Choroid plexus epithelial cell (primary cell): ENCODE measurements around the gene PLK2.

Experiments
- DNase-seq: peaks from one replicate; pipeline ENCODE4 v3.0.0-alpha.2; 2010; ENCODE audit warnings: low read depth
- H3K4me3 ChIP-seq: 2 replicates; pipeline ENCODE4 v1.5.1; 2011; ENCODE audit warnings: low read depth, mild to moderate bottlenecking, control low read depth, low read length, moderate library complexity
- TF ChIP-seq, protein P1 (sequence below): conservative IDR thresholded peaks from 2 replicates; pipeline ENCODE4 v1.5.1; 2011; ENCODE audit warnings: low read depth, mild to moderate bottlenecking, control low read depth, inconsistent platforms, low read length, moderate library complexity

Gene PLK2

DNA sequence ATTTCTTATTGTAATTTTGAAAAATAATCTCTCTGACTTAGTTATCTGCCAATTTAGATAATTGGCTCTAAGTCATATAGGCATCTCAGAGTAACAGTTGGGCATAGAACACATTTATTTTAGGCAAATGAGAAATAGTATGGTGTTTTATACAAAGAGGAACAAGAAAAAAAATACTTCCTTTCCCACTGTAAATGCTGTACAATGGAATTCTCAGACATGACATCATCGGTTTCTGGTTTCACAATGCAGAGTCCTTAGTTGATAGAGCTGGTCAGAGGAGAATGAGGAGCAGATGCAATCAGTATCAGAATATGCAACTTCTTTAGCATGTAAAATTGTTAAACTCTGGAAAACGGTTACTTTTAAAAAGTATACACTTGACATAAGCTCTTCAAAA lies 49.4 kb downstream of the PLK2 start:
- peak; percentile 82 for DNase-seq
- TF ChIP-seq, protein P1, sequence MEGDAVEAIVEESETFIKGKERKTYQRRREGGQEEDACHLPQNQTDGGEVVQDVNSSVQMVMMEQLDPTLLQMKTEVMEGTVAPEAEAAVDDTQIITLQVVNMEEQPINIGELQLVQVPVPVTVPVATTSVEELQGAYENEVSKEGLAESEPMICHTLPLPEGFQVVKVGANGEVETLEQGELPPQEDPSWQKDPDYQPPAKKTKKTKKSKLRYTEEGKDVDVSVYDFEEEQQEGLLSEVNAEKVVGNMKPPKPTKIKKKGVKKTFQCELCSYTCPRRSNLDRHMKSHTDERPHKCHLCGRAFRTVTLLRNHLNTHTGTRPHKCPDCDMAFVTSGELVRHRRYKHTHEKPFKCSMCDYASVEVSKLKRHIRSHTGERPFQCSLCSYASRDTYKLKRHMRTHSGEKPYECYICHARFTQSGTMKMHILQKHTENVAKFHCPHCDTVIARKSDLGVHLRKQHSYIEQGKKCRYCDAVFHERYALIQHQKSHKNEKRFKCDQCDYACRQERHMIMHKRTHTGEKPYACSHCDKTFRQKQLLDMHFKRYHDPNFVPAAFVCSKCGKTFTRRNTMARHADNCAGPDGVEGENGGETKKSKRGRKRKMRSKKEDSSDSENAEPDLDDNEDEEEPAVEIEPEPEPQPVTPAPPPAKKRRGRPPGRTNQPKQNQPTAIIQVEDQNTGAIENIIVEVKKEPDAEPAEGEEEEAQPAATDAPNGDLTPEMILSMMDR = no peak
- no peak overlapping the region for H3K4me3 ChIP-seq

DNA sequence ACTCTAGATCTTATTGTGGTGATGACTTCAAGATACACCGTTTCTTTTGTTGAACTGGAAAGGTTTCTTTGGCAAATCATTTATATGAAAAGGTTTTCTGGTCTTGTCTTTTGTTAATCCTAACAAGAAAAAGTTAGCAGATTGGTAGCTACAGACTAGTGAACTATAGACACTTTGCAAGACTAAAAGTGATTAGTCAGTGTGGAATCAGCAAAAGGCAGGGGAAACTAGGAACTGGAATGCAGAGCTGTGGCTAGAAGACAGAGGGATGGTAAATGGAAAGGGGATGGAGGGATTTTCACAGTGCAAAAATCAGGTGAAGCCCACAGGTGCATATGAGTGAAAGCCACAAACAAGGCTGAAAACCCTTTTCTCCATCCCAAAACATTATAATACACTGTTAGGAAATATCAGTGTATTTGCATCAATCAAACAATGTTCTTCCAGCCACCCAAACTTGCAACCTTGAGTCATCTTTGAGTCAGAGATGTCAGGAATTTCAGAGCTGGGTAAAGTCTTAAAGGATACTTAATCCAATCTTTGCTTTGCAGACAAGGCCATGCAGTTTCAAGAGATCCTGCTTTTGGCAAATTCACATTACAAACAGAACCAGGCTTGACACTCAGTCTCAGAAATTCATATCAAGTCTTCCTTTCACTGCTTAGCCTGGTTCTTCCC lies 52.7 kb downstream of the PLK2 start:
- DNase-seq = peak; percentile 52
- H3K4me3 ChIP-seq = no peak overlapping the region
- TF ChIP-seq, protein P1 = no peak

DNA sequence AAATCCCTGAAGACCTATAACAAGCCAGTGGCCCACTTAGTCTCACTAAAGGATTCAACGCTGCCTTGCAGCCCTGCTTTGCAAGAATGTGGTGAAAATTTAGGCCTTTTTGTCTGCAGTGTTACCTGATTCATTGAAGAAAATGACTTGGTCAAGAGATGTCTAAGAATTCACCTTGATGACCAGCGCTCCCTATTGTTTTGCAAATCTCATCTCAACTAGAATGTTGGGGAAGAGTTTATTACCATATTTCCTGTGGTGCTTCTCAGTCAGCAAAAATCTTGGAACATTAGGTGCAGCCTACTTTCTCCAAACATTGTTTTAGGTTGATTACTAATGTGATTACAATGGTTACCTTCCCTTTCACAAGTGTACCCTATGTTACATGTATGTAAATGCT lies 53.5 kb downstream of the PLK2 start:
- no peak overlapping the region for H3K4me3 ChIP-seq
- TF ChIP-seq, protein P1 = no peak
- no peak for DNase-seq

DNA sequence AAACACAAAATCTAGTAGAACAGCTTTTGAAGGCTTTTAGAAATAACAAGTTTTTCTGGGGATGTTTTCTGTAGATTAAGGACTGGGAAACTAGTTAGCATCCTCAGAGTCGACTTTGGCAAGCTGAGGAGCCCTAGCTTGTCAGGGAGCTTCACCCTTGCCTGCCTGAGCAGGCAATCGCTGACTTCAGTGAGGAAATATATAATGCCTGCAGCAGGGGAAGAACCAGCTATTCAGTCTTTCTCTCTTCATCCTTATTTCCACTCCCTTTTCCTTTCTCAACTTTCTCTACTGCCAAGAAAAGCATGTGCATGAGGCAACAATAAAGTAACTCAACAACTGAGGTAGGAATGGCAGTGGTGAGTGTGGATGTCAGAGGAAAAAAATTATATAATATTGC lies 54.7 kb downstream of the PLK2 start:
- DNase-seq = no peak
- TF ChIP-seq, protein P1 = no peak
- no peak overlapping the region for H3K4me3 ChIP-seq

DNA sequence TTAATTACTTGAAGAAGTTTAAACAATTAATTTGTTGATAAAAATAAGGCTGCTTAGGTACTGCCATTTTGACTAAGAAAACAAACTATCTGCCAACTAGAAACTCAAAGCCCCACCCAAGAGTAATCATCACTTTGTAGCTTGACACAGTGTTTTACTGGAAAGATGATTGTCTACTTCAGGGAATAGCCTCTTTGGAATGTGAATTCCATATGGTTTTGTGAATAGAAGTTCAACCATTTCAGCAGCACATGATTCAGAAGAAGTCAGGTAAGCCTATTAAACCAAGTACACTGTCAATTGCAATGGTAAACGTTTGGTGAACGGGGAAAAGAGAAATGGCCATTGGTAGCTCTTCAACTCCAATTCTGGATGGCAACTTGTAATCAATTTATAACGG lies 55.2 kb downstream of the PLK2 start:
- no peak for DNase-seq
- no peak overlapping the region for H3K4me3 ChIP-seq
- TF ChIP-seq, protein P1 = no peak
